SK-N-SH (cell line): ENCODE results near the gene UBN1. TPM values are rescaled to one million over a fixed set of nuclear protein-coding genes. Genes with fewer than 3 reads are reported as not detected.

Experiments used
- CTCF ChIA-PET: fragments of 300-600, 350-600 bp; formaldehyde crosslinking; extraction: SDS; loops from one replicate; lab custom pipeline; 2021; lab: Yijun Ruan, JAX
- POLR2A ChIA-PET: fragments of 350-600 bp; sonication (Branson Sonifier 250); formaldehyde crosslinking; extraction: SDS; loops from one replicate; lab custom pipeline; 2020; ENCODE audit warnings: antibody characterized with exemption, inconsistent platforms; lab: Yijun Ruan, JAX
- DNase-seq: peaks from one replicate; pipeline ENCODE4 v3.0.0; 2012
- H2AFZ ChIP-seq: fragments of 200-600 bp; sonication (generic); 2 replicates; pipeline ENCODE4 v1.8.1; 2016; ENCODE audit warnings: antibody characterized with exemption, mild to moderate bottlenecking, low read depth
- H3F3A ChIP-seq: fragments of 200-600 bp; sonication (generic); replicated peaks from 2 replicates; pipeline ENCODE3; 2016; ENCODE audit warnings: antibody characterized with exemption, mild to moderate bottlenecking; ENCODE audit not compliant: insufficient read depth
- H3K27ac ChIP-seq, 2 experiments: fragments of 200-500 bp in 1 of 2; fragments of 200-600 bp in 1 of 2; sonication (Bioruptor generic) in 1 of 2; sonication (generic), shearing (Covaris generic) in 1 of 2; 2 replicates each; pipeline versions ENCODE4 v1.5.1 to v1.6.1; 2014 to 2016; ENCODE audit warnings: low read depth in 2 of 2, inconsistent platforms in 1 of 2, low read length in 1 of 2, mild to moderate bottlenecking in 1 of 2, mixed read lengths in 1 of 2
- H3K27me3 ChIP-seq: fragments of 200-600 bp; sonication (generic), shearing (Covaris generic); 2 replicates; pipeline ENCODE4 v1.6.1; 2016; ENCODE audit warnings: mixed run types; ENCODE audit not compliant: insufficient read depth
- H3K36me3 ChIP-seq, 2 experiments: fragments of 200-500 bp in 1 of 2; fragments of 200-600 bp in 1 of 2; sonication (Bioruptor generic) in 1 of 2; sonication (generic) in 1 of 2; replicated peaks in 1 of 2; 2 replicates each; pipeline versions ENCODE3 to v1.5.1; 2014 to 2016; ENCODE audit warnings: low read length in 1 of 2, mild to moderate bottlenecking in 1 of 2; ENCODE audit not compliant: insufficient read depth in 2 of 2, control insufficient read depth in 1 of 2
- H3K4me1 ChIP-seq, 2 experiments: fragments of 200-500 bp in 1 of 2; fragments of 200-600 bp in 1 of 2; sonication (Bioruptor generic) in 1 of 2; sonication (generic), shearing (Covaris generic) in 1 of 2; 2 replicates each; pipeline versions ENCODE4 v1.5.1 to v1.6.1; 2014 to 2016; ENCODE audit warnings: low read depth in 1 of 2, low read length in 1 of 2, mixed run types in 1 of 2; ENCODE audit not compliant: insufficient read depth in 2 of 2, control insufficient read depth in 1 of 2
- H3K4me2 ChIP-seq: fragments of 200-600 bp; sonication (generic), shearing (Covaris generic); 2 replicates; pipeline ENCODE4 v1.6.1; 2017; ENCODE audit warnings: mixed run types
- H3K4me3 ChIP-seq, 2 experiments: fragments of 200-500 bp in 1 of 2; fragments of 200-600 bp in 1 of 2; sonication (Bioruptor generic) in 1 of 2; sonication (generic), shearing (Covaris generic) in 1 of 2; 2 replicates each; pipeline versions ENCODE4 v1.5.1 to v1.8.1; 2014 to 2016; ENCODE audit warnings: low read depth in 2 of 2, inconsistent platforms in 1 of 2, low read length in 1 of 2, mild to moderate bottlenecking in 1 of 2, mixed read lengths in 1 of 2, moderate library complexity in 1 of 2
- H3K79me2 ChIP-seq: fragments of 200-600 bp; sonication (generic); 2 replicates; pipeline ENCODE4 v1.8.1; 2017; ENCODE audit warnings: mild to moderate bottlenecking; ENCODE audit not compliant: insufficient read depth
- H3K9ac ChIP-seq: fragments of 200-600 bp; sonication (generic); 2 replicates; pipeline ENCODE4 v1.6.1; 2017; ENCODE audit warnings: mixed run types
- H3K9me2 ChIP-seq: fragments of 200-600 bp; sonication (generic); 2 replicates; pipeline ENCODE4 v1.6.1; 2017; ENCODE audit warnings: mixed run types
- H3K9me3 ChIP-seq: fragments of 200-600 bp; sonication (generic); 2 replicates; pipeline ENCODE4 v1.6.1; 2017; ENCODE audit warnings: mixed run types, mild to moderate bottlenecking, moderate library complexity
- H4K20me1 ChIP-seq: fragments of 200-600 bp; sonication (generic); 2 replicates; pipeline ENCODE4 v1.6.1; 2017; ENCODE audit warnings: mild to moderate bottlenecking, mixed run types; ENCODE audit not compliant: insufficient read depth
- EZH2phosphoT487 ChIP-seq: fragments of 200-600 bp; sonication (generic); IDR thresholded peaks from 2 replicates; pipeline ENCODE4 v1.6.1; 2017; ENCODE audit warnings: low read depth, mixed run types, mild to moderate bottlenecking, antibody characterized with exemption, moderate library complexity, borderline replicate concordance
- FOXM1 ChIP-seq: IDR thresholded peaks from 2 replicates; pipeline ENCODE4 v1.4.0; 2012; ENCODE audit warnings: low read depth, mild to moderate bottlenecking
- GATA2 ChIP-seq: sonication (generic); formaldehyde crosslinking; IDR thresholded peaks from 2 replicates; pipeline ENCODE4 v1.5.0; 2020; ENCODE audit warnings: mild to moderate bottlenecking, missing genetic modification reagents
- IRF3 ChIP-seq: fragments of 150-350 bp; IDR thresholded peaks from 2 replicates; pipeline ENCODE4 v1.6.1; 2016; ENCODE audit warnings: mild to moderate bottlenecking, low read depth, low read length
- JUND ChIP-seq: IDR thresholded peaks from 2 replicates; pipeline ENCODE4 v1.4.0; 2012
- MEF2A ChIP-seq: IDR thresholded peaks from 2 replicates; pipeline ENCODE4 v1.4.0; 2012; ENCODE audit warnings: low read depth, borderline replicate concordance
- NFIC ChIP-seq: IDR thresholded peaks from 2 replicates; pipeline ENCODE4 v1.4.0; 2012; ENCODE audit warnings: borderline replicate concordance
- POLR2AphosphoS5 ChIP-seq: IDR thresholded peaks from 2 replicates; pipeline ENCODE4 v1.6.1; 2012; ENCODE audit warnings: low read depth, low read length
- TEAD4 ChIP-seq: IDR thresholded peaks from 2 replicates; pipeline ENCODE4 v1.4.0; 2012; ENCODE audit warnings: mild to moderate bottlenecking, borderline replicate concordance; ENCODE audit not compliant: insufficient read depth
- USF1 ChIP-seq: IDR thresholded peaks from 2 replicates; pipeline ENCODE4 v1.4.0; 2012; ENCODE audit warnings: low read depth, borderline replicate concordance
- ZBTB33 ChIP-seq: IDR thresholded peaks from 2 replicates; pipeline ENCODE4 v1.4.0; 2012; ENCODE audit warnings: low read depth, borderline replicate concordance
- WGBS: methylation state at CpG from one replicate; pipeline ENCODE4 v1.1.6; 2017; ENCODE audit warnings: low lambda C conversion rate; 5-methylcytosine and 5-hydroxymethylcytosine counted together
- polyA plus RNA-seq, 3 experiments: library from polyadenylated mRNA; depleted of rRNA; stranded (reverse); fragments of >200 nt; gene quantifications; 2 replicates each; pipeline ENCODE4 v1.2.3, GENCODE V29; 2012
- TF ChIP-seq, protein P1 (sequence below): fragments of 150-350 bp; IDR thresholded peaks from 2 replicates; pipeline ENCODE4 v1.6.1; 2017; ENCODE audit warnings: antibody characterized with exemption, low read length, low read depth, borderline replicate concordance
- TF ChIP-seq, protein P2 (sequence below): fragments of 200-600 bp; sonication (generic); IDR thresholded peaks from 2 replicates; pipeline ENCODE4 v1.6.1; 2017; ENCODE audit warnings: antibody characterized with exemption, mild to moderate bottlenecking, moderate library complexity

The UBN1 gene
- polyA plus RNA-seq, 1 of the 3 experiments (the other 2 are of a cell fraction) = 10.9 TPM

GRCh38 chr16:4876646-4877379, 29.5 kb downstream of the UBN1 start:
- ChIA-PET CTCF (no interaction called here), POLR2A (no interaction called here)
- peaks cover 14% of the 10 kb centered on the region for H3F3A ChIP-seq
- no peak overlapping the region for H3K27ac ChIP-seq
- TF ChIP-seq IRF3 (no peak), POLR2AphosphoS5 (no peak), EZH2phosphoT487 (no peak), GATA2 (CRISPR knock-in tag) (no peak), USF1 (no peak), ZBTB33 (no peak), FOXM1 (no peak), MEF2A (no peak), TEAD4 (no peak), NFIC (no peak), JUND (no peak)
- TF ChIP-seq, protein P1, sequence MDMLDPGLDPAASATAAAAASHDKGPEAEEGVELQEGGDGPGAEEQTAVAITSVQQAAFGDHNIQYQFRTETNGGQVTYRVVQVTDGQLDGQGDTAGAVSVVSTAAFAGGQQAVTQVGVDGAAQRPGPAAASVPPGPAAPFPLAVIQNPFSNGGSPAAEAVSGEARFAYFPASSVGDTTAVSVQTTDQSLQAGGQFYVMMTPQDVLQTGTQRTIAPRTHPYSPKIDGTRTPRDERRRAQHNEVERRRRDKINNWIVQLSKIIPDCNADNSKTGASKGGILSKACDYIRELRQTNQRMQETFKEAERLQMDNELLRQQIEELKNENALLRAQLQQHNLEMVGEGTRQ = no peak
- TF ChIP-seq, protein P2, sequence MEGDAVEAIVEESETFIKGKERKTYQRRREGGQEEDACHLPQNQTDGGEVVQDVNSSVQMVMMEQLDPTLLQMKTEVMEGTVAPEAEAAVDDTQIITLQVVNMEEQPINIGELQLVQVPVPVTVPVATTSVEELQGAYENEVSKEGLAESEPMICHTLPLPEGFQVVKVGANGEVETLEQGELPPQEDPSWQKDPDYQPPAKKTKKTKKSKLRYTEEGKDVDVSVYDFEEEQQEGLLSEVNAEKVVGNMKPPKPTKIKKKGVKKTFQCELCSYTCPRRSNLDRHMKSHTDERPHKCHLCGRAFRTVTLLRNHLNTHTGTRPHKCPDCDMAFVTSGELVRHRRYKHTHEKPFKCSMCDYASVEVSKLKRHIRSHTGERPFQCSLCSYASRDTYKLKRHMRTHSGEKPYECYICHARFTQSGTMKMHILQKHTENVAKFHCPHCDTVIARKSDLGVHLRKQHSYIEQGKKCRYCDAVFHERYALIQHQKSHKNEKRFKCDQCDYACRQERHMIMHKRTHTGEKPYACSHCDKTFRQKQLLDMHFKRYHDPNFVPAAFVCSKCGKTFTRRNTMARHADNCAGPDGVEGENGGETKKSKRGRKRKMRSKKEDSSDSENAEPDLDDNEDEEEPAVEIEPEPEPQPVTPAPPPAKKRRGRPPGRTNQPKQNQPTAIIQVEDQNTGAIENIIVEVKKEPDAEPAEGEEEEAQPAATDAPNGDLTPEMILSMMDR = no peak
- no peak overlapping the region for H3K9ac ChIP-seq
- H3K9me2 ChIP-seq = no peaks in the 10 kb centered on the region
- no peaks in the 10 kb centered on the region for H3K27me3 ChIP-seq
- no peak overlapping the region for H3K4me3 ChIP-seq
- H3K36me3 ChIP-seq = peaks cover 55 to 75% of the 10 kb centered on the region in 2 experiments
- peaks cover 9% of the 10 kb centered on the region; the same call in 1 of the 2 replicates for H3K79me2 ChIP-seq
- peaks cover 2 to 9% of the 10 kb centered on the region in 2 experiments; a peak in 3 of 4 replicates for H3K4me1 ChIP-seq
- DNase-seq = no peak
- peaks cover 4% of the 10 kb centered on the region; the same call in 1 of the 2 replicates for H4K20me1 ChIP-seq
- no peaks in the 10 kb centered on the region for H3K9me3 ChIP-seq
- 91% methylated on average over 11 of the region's 11 CpGs for WGBS
- H2AFZ ChIP-seq = no peak overlapping the region
- no peak overlapping the region for H3K4me2 ChIP-seq
